ENCODE measurements around the gene SMARCAD1.

- no peak for TF ChIP-seq YY1 (IDR thresholded peaks at IDR 0.05; ENCODE audit: low read depth)
- no peak for TF ChIP-seq CEBPB (IDR thresholded peaks at IDR 0.05)
- no peak for TF ChIP-seq EGR1 (IDR thresholded peaks at IDR 0.05)
- TF ChIP-seq EP300 (IDR thresholded peaks at IDR 0.05; ENCODE audit: borderline replicate concordance), result no peak
- TF ChIP-seq MAX (IDR thresholded peaks at IDR 0.05), result no peak
- no peak for TF ChIP-seq TCF12 (IDR thresholded peaks at IDR 0.05; ENCODE audit: low read depth)
- no peak for TF ChIP-seq TAF1 (IDR thresholded peaks at IDR 0.05; ENCODE audit: low read depth)
- no peak for TF ChIP-seq REST (IDR thresholded peaks at IDR 0.05; ENCODE audit: low read depth)
- TF ChIP-seq NFIC (IDR thresholded peaks at IDR 0.05), result no peak
- TF ChIP-seq CREB1 (IDR thresholded peaks at IDR 0.05; ENCODE audit: low read depth), result no peak
- no peak for TF ChIP-seq FOXM1 (IDR thresholded peaks at IDR 0.05; ENCODE audit: borderline replicate concordance, low read depth)
- no peak for TF ChIP-seq USF1 (IDR thresholded peaks at IDR 0.05)
- no peak for TF ChIP-seq ZBTB7A (IDR thresholded peaks at IDR 0.05; ENCODE audit: low read depth)
- TF ChIP-seq RAD21 (IDR thresholded peaks at IDR 0.05; ENCODE audit: low read depth), result no peak
Observed at GRCh38 chr4:94271248-94271647, 63.6 kb downstream of the SMARCAD1 start.
